Cardiac muscle cell (in vitro differentiated cells and primary cell): ENCODE data around the gene PITX1. TPM values are rescaled to one million over a fixed set of nuclear protein-coding genes. Genes with fewer than 3 reads are reported as not detected.
"Not testable (repeated sequence)": the region's sequence is repeated elsewhere in the genome, so short reads cannot be mapped to it uniquely, and the experiment has no call there.

Experiments
- DNase-seq, 2 donors: peaks; one replicate each; pipeline versions ENCODE4 v3.0.0 to v3.0.0-alpha.2; 2010 to 2017; ENCODE audit warnings: low read depth in 1 of 2, low spot score in 1 of 2
- H3K27ac ChIP-seq: fragments of 200-600 bp; sonication (generic); 2 replicates; pipeline ENCODE4 v1.5.1; 2016
- H3K27me3 ChIP-seq: fragments of 200-600 bp; sonication (generic); 2 replicates; pipeline ENCODE4 v1.6.0; 2016; ENCODE audit warnings: control low read depth
- H3K36me3 ChIP-seq: fragments of 200-600 bp; sonication (generic); 2 replicates; pipeline ENCODE4 v1.5.1; 2016; ENCODE audit warnings: control low read depth
- H3K4me1 ChIP-seq: fragments of 200-600 bp; sonication (generic); 2 replicates; pipeline ENCODE4 v1.8.1; 2017; ENCODE audit warnings: low read depth, mild to moderate bottlenecking, mixed run types
- H3K4me3 ChIP-seq: fragments of 200-600 bp; sonication (generic); 2 replicates; pipeline ENCODE4 v1.5.1; 2016; ENCODE audit warnings: mild to moderate bottlenecking
- H3K9me3 ChIP-seq: fragments of 200-600 bp; sonication (generic); 2 replicates; pipeline ENCODE4 v1.5.1; 2017; ENCODE audit warnings: low read depth, mild to moderate bottlenecking, control low read depth
- polyA plus RNA-seq: library from polyadenylated mRNA; unstranded; fragments of >200 nt; fragmentation: Nextera tagmentation; extraction: Ambion mirVana; gene quantifications from 2 replicates; pipeline ENCODE4 v1.2.1, GENCODE V29; 2016
- total RNA-seq: library from RNA; depleted of rRNA; stranded (reverse); fragments of >200 nt; gene quantifications from 2 replicates; pipeline ENCODE4 v1.2.3, GENCODE V29; 2016
- TF ChIP-seq, protein P1 (sequence below): IDR thresholded peaks from 2 replicates; pipeline ENCODE4 v1.5.1; 2012; ENCODE audit warnings: low read depth, mild to moderate bottlenecking, low read length

The PITX1 gene
- total and polyA plus RNA-seq, 2 experiments from 2014 or later = 0.35 TPM; not detected in 1

GRCh38 chr5:134997015-134997414 lies 37.0 kb downstream of the PITX1 start:
- Histone ChIP-seq H3K4me1 (no peaks in the 10 kb centered on the region), H3K9me3 (no peaks in the 10 kb centered on the region), H3K36me3 (no peaks in the 10 kb centered on the region), H3K27ac (no peak overlapping the region), H3K27me3 (no peaks in the 10 kb centered on the region), H3K4me3 (no peak overlapping the region)
- TF ChIP-seq, protein P1, sequence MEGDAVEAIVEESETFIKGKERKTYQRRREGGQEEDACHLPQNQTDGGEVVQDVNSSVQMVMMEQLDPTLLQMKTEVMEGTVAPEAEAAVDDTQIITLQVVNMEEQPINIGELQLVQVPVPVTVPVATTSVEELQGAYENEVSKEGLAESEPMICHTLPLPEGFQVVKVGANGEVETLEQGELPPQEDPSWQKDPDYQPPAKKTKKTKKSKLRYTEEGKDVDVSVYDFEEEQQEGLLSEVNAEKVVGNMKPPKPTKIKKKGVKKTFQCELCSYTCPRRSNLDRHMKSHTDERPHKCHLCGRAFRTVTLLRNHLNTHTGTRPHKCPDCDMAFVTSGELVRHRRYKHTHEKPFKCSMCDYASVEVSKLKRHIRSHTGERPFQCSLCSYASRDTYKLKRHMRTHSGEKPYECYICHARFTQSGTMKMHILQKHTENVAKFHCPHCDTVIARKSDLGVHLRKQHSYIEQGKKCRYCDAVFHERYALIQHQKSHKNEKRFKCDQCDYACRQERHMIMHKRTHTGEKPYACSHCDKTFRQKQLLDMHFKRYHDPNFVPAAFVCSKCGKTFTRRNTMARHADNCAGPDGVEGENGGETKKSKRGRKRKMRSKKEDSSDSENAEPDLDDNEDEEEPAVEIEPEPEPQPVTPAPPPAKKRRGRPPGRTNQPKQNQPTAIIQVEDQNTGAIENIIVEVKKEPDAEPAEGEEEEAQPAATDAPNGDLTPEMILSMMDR = no peak
- DNase-seq = no peak

GRCh38 chr5:134995850-134996402 lies 38.1 kb downstream of the PITX1 start:
- no peak for DNase-seq
- TF ChIP-seq, protein P1 = no peak
- H3K4me1 ChIP-seq = no peaks in the 10 kb centered on the region
- H3K27me3 ChIP-seq = no peaks in the 10 kb centered on the region
- no peaks in the 10 kb centered on the region for H3K9me3 ChIP-seq
- H3K36me3 ChIP-seq = no peaks in the 10 kb centered on the region
- no peak overlapping the region for H3K27ac ChIP-seq
- H3K4me3 ChIP-seq = no peak overlapping the region

- no peaks in the 10 kb centered on the region for H3K27me3 ChIP-seq
- H3K36me3 ChIP-seq = no peaks in the 10 kb centered on the region
- TF ChIP-seq, protein P1 = no peak
- no peak for DNase-seq
- no peak overlapping the region for H3K4me3 ChIP-seq
- no peak overlapping the region for H3K27ac ChIP-seq
- no peaks in the 10 kb centered on the region for H3K9me3 ChIP-seq
- no peaks in the 10 kb centered on the region for H3K4me1 ChIP-seq
These were observed 39.4 kb downstream of the PITX1 start for GRCh38 chr5:134994560-134995156.

DNA sequence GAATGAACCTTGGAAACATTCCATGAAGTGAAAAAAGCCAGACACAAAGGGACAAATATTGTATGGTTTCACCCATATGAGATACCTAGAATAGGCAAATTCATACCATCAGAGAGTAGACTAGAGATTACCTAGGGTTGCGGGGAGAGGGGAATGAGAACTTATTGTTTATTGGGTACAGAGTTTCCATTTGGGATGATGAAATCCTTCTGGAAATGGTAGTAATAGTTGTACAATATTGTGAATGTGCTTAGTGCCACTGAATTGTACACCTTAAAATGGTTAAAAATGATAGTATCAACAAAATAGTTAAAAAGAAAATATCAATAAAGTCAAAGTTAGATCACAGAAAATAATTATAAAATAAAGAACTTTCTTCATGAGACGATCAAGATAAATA lies 40.9 kb downstream of the PITX1 start:
- TF ChIP-seq, protein P1 = no peak

DNA sequence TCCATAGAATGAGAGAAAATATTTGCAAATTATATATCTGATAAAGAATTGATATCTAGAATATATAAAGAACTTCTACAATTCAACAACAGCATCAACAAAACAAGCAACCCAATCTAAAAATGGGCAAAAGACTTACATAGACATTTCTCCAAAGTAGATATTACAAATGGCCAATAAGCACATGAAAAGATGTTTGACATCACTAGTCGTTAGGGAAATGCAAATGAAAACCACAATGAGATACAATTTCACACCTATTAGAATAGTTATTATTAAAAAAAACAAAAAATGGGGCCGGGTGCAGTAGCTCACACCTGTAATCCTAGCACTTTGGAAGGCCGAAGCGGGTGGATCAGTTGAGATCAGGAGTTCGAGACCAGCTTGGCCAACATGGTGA lies 41.9 kb downstream of the PITX1 start:
- no peak for DNase-seq
- no peak overlapping the region for H3K27ac ChIP-seq
- H3K4me3 ChIP-seq = no peak overlapping the region
- H3K36me3 ChIP-seq = no peaks in the 10 kb centered on the region
- no peaks in the 10 kb centered on the region for H3K27me3 ChIP-seq
- TF ChIP-seq, protein P1 = no peak
- no peaks in the 10 kb centered on the region for H3K9me3 ChIP-seq
- no peaks in the 10 kb centered on the region for H3K4me1 ChIP-seq

More for the DNA sequence above, 40.9 kb downstream of the PITX1 start:
- Histone ChIP-seq H3K36me3 (no peaks in the 10 kb centered on the region), H3K27ac (no peak overlapping the region), H3K27me3 (no peaks in the 10 kb centered on the region), H3K4me1 (no peaks in the 10 kb centered on the region), H3K4me3 (no peak overlapping the region), H3K9me3 (no peaks in the 10 kb centered on the region)
- DNase-seq = no peak

GRCh38 chr5:134990183-134990582 lies 43.8 kb downstream of the PITX1 start:
- H3K27me3 ChIP-seq, H3K4me1 ChIP-seq, H3K36me3 ChIP-seq, H3K9me3 ChIP-seq, DNase-seq, H3K4me3 ChIP-seq, H3K27ac ChIP-seq: not testable (repeated sequence)
